ENCODE measurements around the gene CPNE4.

GRCh38 chr3:132016061-132017041 lies 18.5 kb downstream of the CPNE4 start:
- TF ChIP-seq POLR2AphosphoS5 (IDR thresholded peaks at IDR 0.05; ENCODE audit: insufficient read depth, low read depth, low read length) (no peak), CTCF (IDR thresholded peaks at IDR 0.05; ENCODE audit: extremely low read depth in 1 of 2, insufficient read depth in 1 of 2, low read depth in 1 of 2, low read length in 2 of 2) (no peak), MAX (IDR thresholded peaks at IDR 0.05; ENCODE audit: insufficient read depth, insufficient read length) (no peak), EZH2 (IDR thresholded peaks at IDR 0.05; ENCODE audit: borderline replicate concordance, low read depth, low read length, severe bottlenecking) (no peak), POLR2A (IDR thresholded peaks at IDR 0.05; ENCODE audit: low read depth, low read length) (no peak), FOS (IDR thresholded peaks at IDR 0.05; ENCODE audit: borderline replicate concordance, insufficient read depth, low read length) (no peak), MYC (IDR thresholded peaks at IDR 0.05; ENCODE audit: low read depth, low read length) (no peak), GATA2 (IDR thresholded peaks at IDR 0.05; ENCODE audit: insufficient read depth, insufficient read length, low read depth, low read length) (no peak)

Data from endothelial cell of umbilical vein (primary cell).